Esophagus squamous epithelium (tissue), 5 donors: ENCODE measurements around the gene EIF2AK3. TPM values are rescaled to one million over a fixed set of nuclear protein-coding genes. Genes with fewer than 3 reads are reported as not detected.

Experiments used
- DNase-seq: peaks from one replicate; lab custom pipeline; 2025; lab: John Stamatoyannopoulos, UW
- H3K27ac ChIP-seq, 4 donors: fragments of 200-600 bp; sonication (generic); one replicate each; pipeline ENCODE4 v1.5.1; 2016 to 2019; ENCODE audit warnings: mild to moderate bottlenecking in 1 of 4
- H3K27me3 ChIP-seq, 4 donors: fragments of 200-600 bp; sonication (generic); 1 replicate in 3 of 4; 2 replicates in 1 of 4; pipeline versions ENCODE4 v1.5.1 to v1.6.0; 2017 to 2021; ENCODE audit warnings: antibody characterized with exemption in 1 of 4
- H3K36me3 ChIP-seq, 3 donors: fragments of 200-600 bp; sonication (generic); one replicate each; pipeline ENCODE4 v1.5.1; 2016 to 2019
- H3K4me1 ChIP-seq, 3 donors: fragments of 200-600 bp; sonication (generic); one replicate each; pipeline ENCODE4 v1.5.1; 2017 to 2019
- H3K4me3 ChIP-seq, 4 donors: fragments of 200-600 bp; sonication (generic); 1 replicate in 3 of 4; 2 replicates in 1 of 4; pipeline ENCODE4 v1.5.1; 2016 to 2019; ENCODE audit warnings: mild to moderate bottlenecking in 2 of 4, moderate library complexity in 1 of 4
- H3K9me3 ChIP-seq, 3 donors: fragments of 200-600 bp; sonication (generic); one replicate each; pipeline ENCODE4 v1.5.1; 2016 to 2019
- POLR2A ChIP-seq, 4 donors: fragments of 450-650 bp; IDR thresholded peaks; one replicate each; pipeline ENCODE4 v1.6.1; 2017; ENCODE audit warnings: antibody characterized with exemption in 4 of 4, mild to moderate bottlenecking in 4 of 4, moderate library complexity in 3 of 4
- WGBS, 2 donors: methylation state at CpG; one replicate each; pipeline ENCODE4 v1.1.5; 2018; 5-methylcytosine and 5-hydroxymethylcytosine counted together
- intact Hi-C: fragments of 100-400 bp; cut with DNase I; formaldehyde crosslinking; loops from one replicate; pipeline ENCODE4 v1.15.0; 2022
- total RNA-seq, 4 donors: library from RNA; depleted of rRNA; stranded (reverse); fragments of >200 nt; gene quantifications; one replicate each; pipeline ENCODE4 v1.1.0, GENCODE V29; 2016
- TF ChIP-seq, protein P1 (sequence below), 6 experiments: fragments of 450-650 bp in 4 of 6; fragments of 200-600 bp in 2 of 6; sonication (generic) in 2 of 6; IDR thresholded peaks; one replicate each; pipeline ENCODE4 v1.5.1; 2016 to 2019; ENCODE audit warnings: antibody characterized with exemption in 6 of 6, mild to moderate bottlenecking in 4 of 6, moderate library complexity in 4 of 6
- donor health status: DM: yes; HTN: yes; CAD: no.

The EIF2AK3 gene
- total RNA-seq, 4 donors from 2014 or later: 12.2 to 16.9 (median 16.7) TPM

DNA sequence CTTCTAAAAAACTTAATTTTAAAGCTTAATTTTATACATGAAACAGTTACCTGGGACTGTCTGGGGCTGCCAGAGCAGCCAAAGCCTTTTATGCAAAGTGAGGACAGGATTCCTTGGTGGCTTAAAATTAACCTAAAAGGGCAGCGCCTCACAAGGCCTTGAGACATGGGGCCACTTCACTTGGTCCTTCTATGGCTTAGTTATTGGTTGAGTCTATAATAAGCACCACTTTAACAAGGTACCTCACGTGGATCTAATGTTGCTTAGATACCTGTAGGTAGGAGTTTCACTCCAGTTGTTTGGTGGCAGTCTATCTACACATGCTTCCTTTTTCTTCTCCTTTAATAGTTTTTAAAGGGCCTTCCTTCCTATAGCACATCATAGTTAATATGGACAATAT is 51.6 kb downstream of the EIF2AK3 start:
- WGBS, 2 donors: 90 to 97% methylated on average over 2 of the region's 2 CpGs

DNA sequence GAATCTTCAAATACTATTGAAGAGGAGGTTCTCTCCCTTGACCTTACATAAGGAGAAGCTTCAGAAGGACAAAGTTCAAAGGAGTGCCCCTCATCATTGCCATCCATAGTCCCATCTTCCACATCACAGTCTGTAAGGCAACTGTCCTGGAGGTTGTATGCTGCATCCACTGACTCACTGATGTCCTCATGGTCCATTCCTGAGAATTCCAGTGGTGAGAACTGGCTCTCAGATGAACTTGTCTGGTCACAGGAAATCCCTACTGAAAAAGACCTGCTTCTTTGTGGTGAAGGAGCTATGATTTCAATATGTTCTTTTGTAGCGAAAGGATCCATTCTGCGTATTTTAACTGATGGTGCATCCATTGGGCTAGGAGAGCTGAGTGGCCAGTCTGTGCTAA is 52.2 kb downstream of the EIF2AK3 start:
- Histone ChIP-seq H3K36me3 (peaks cover 0 to 98% (median 17%) of the 10 kb centered on the region in 3 donors), H3K4me3 (no peak overlapping the region), H3K9me3 (no peaks in the 10 kb centered on the region), H3K27me3 (no peaks in the 10 kb centered on the region), H3K27ac (no peak overlapping the region), H3K4me1 (no peaks in the 10 kb centered on the region)
- WGBS, 2 donors: 78 to 94% methylated on average over 1 to 2 of the region's 2 CpGs
- DNase-seq: no peak
- TF ChIP-seq POLR2A (IDR thresholded peaks at IDR 0.05): no peak
- TF ChIP-seq, protein P1, sequence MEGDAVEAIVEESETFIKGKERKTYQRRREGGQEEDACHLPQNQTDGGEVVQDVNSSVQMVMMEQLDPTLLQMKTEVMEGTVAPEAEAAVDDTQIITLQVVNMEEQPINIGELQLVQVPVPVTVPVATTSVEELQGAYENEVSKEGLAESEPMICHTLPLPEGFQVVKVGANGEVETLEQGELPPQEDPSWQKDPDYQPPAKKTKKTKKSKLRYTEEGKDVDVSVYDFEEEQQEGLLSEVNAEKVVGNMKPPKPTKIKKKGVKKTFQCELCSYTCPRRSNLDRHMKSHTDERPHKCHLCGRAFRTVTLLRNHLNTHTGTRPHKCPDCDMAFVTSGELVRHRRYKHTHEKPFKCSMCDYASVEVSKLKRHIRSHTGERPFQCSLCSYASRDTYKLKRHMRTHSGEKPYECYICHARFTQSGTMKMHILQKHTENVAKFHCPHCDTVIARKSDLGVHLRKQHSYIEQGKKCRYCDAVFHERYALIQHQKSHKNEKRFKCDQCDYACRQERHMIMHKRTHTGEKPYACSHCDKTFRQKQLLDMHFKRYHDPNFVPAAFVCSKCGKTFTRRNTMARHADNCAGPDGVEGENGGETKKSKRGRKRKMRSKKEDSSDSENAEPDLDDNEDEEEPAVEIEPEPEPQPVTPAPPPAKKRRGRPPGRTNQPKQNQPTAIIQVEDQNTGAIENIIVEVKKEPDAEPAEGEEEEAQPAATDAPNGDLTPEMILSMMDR (IDR thresholded peaks at IDR 0.05): no peak
- intact Hi-C loops: no loop called here

More for the DNA sequence above, 51.6 kb downstream of the EIF2AK3 start:
- no peaks in the 10 kb centered on the region for H3K4me1 ChIP-seq
- intact Hi-C loops: no loop called here
- no peaks in the 10 kb centered on the region for H3K27me3 ChIP-seq
- no peak for DNase-seq
- TF ChIP-seq, protein P1 (IDR thresholded peaks at IDR 0.05): no peak
- TF ChIP-seq POLR2A (IDR thresholded peaks at IDR 0.05): no peak
- H3K4me3 ChIP-seq: no peak overlapping the region
- H3K9me3 ChIP-seq: no peaks in the 10 kb centered on the region
- no peak overlapping the region for H3K27ac ChIP-seq
- H3K36me3 ChIP-seq: peaks cover 0 to 98% (median 12%) of the 10 kb centered on the region in 3 donors

DNA sequence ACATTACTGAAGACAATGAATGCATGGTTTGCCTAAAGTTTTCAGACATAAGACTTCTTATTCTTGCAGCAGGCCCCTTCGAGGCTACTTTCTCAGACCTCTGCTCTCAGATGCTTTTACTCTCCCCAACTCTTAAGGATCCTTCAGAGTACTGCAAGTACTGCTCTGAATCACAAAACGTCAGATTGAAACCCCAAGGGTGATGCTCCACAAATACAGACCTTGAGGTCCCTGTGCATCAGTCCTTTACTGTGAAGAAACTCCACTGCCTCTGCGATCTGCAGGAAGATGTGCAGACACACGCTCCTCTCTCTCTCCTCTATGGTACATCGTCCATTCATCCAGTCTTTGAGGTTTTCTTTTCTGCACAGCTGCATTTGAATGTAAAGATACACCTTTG is 52.8 kb downstream of the EIF2AK3 start:
- Histone ChIP-seq H3K4me1 (no peaks in the 10 kb centered on the region), H3K36me3 (peaks cover 0 to 98% (median 17%) of the 10 kb centered on the region in 3 donors), H3K27ac (no peak overlapping the region), H3K9me3 (no peaks in the 10 kb centered on the region), H3K4me3 (no peak overlapping the region), H3K27me3 (no peaks in the 10 kb centered on the region)
- DNase-seq: no peak
- intact Hi-C loops: no loop called here
- WGBS, 2 donors: 56 to 78% methylated on average over 5 of the region's 5 CpGs
- TF ChIP-seq, protein P1 (IDR thresholded peaks at IDR 0.05): no peak
- TF ChIP-seq POLR2A (IDR thresholded peaks at IDR 0.05): no peak

DNA sequence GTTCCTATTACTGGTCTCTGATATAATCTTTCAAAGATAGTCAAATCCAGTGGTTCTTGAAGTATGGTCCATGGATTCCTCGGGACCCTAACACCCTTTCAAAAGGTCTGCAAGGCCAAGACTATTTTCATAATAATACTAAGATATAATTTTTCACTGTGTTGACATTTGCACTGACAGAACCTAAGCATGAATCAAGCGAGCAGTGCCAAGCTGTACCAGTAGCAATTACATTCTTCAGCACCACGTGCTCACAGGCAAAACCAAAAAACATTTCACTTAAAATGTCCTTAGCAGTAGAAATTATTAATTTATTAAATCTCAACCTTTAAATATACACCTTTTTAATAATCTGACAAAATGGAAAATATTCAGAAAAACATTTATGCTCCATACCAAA is 59.1 kb downstream of the EIF2AK3 start:
- H3K4me1 ChIP-seq: no peaks in the 10 kb centered on the region
- 88 to 89% methylated on average over 3 of the region's 3 CpGs for WGBS, 2 donors
- no peak for TF ChIP-seq POLR2A (IDR thresholded peaks at IDR 0.05)
- TF ChIP-seq, protein P1 (IDR thresholded peaks at IDR 0.05): no peak
- DNase-seq: no peak
- H3K36me3 ChIP-seq: peaks cover 0 to 93% (median 8%) of the 10 kb centered on the region in 3 donors
- intact Hi-C loops: no loop called here
- no peak overlapping the region for H3K27ac ChIP-seq
- H3K4me3 ChIP-seq: no peak overlapping the region
- no peaks in the 10 kb centered on the region for H3K27me3 ChIP-seq
- H3K9me3 ChIP-seq: no peaks in the 10 kb centered on the region

DNA sequence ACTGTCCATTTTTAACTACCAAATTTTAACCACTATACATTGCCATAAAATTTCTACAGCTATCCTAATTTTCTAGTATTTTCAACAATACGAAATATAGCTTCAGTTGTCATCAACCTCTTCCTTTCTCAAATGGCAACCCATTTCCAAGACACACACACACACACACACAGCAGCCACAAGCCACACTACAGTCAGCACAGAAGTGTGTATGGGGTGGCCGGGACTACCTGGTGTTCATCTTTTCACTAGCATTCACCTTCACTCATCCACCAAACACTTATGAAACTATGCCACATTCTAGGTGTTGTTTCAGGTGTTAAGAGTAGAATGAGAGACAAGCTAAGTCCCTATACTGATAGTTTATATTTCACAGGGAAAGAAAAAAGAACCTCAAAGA is 62.9 kb downstream of the EIF2AK3 start:
- Histone ChIP-seq H3K4me1 (no peaks in the 10 kb centered on the region), H3K4me3 (no peak overlapping the region), H3K36me3 (peaks cover 0 to 90% (median 9%) of the 10 kb centered on the region in 3 donors), H3K27ac (no peak overlapping the region), H3K9me3 (no peaks in the 10 kb centered on the region), H3K27me3 (no peaks in the 10 kb centered on the region)
- 82 to 92% methylated on average over 2 of the region's 2 CpGs for WGBS, 2 donors
- no peak for DNase-seq
- intact Hi-C loops: no loop called here
- TF ChIP-seq, protein P1 (IDR thresholded peaks at IDR 0.05): no peak
- TF ChIP-seq POLR2A (IDR thresholded peaks at IDR 0.05): no peak
